HepG2 (cell line): Measurements from ENCODE around the gene THADA. TPM values are rescaled to one million over a fixed set of nuclear protein-coding genes. Genes with fewer than 3 reads are reported as not detected.

Experiments
- HNRNPUL1 ChIP-seq: fragments of 200-400 bp; formaldehyde crosslinking; IDR thresholded peaks from 2 replicates; pipeline ENCODE4 v1.6.1; 2017; ENCODE audit warnings: low read depth, mild to moderate bottlenecking, low read length, moderate library complexity
- KDM2A ChIP-seq: sonication (generic); formaldehyde crosslinking; IDR thresholded peaks from 2 replicates; pipeline ENCODE4 v1.4.0; 2020; ENCODE audit warnings: low read depth, missing genetic modification reagents, borderline replicate concordance
- KLF11 ChIP-seq: IDR thresholded peaks from 2 replicates; pipeline ENCODE4 v1.6.1; 2016; ENCODE audit warnings: missing compliant biosample characterization
- KLF15 ChIP-seq: sonication (generic); formaldehyde crosslinking; IDR thresholded peaks from 2 replicates; pipeline ENCODE4 v1.8.1; 2023; ENCODE audit warnings: borderline replicate concordance, mild to moderate bottlenecking, inconsistent platforms, missing genetic modification reagents, mixed read lengths
- KLF9 ChIP-seq: IDR thresholded peaks from 2 replicates; pipeline ENCODE4 v1.6.1; 2016; ENCODE audit warnings: low read depth
- MXI1 ChIP-seq: IDR thresholded peaks from 3 replicates; pipeline ENCODE4 v1.6.1; 2012; ENCODE audit warnings: low read depth, low read length, inconsistent platforms, borderline replicate concordance
- NCOA5 ChIP-seq: sonication (generic); formaldehyde crosslinking; IDR thresholded peaks from 2 replicates; pipeline ENCODE4 v1.4.0; 2020; ENCODE audit warnings: missing genetic modification reagents
- NFE2 ChIP-seq: sonication (generic); formaldehyde crosslinking; IDR thresholded peaks from 2 replicates; pipeline ENCODE4 v1.4.0; 2020; ENCODE audit warnings: missing genetic modification reagents
- PAF1 ChIP-seq: IDR thresholded peaks from 2 replicates; pipeline ENCODE4 v1.6.1; 2016; ENCODE audit warnings: missing genetic modification reagents, missing compliant biosample characterization
- PAWR ChIP-seq: sonication (generic); formaldehyde crosslinking; IDR thresholded peaks from 2 replicates; pipeline ENCODE4 v1.4.0; 2020; ENCODE audit warnings: missing genetic modification reagents, mild to moderate bottlenecking, borderline replicate concordance
- PHF5A ChIP-seq: IDR thresholded peaks from one replicate; pipeline ENCODE4 v1.6.1; 2018; ENCODE audit warnings: low read depth, missing genetic modification reagents; ENCODE audit not compliant: unreplicated experiment
- POLR2A ChIP-seq, 2 experiments: IDR thresholded peaks; 2 replicates each; pipeline ENCODE4 v1.6.1; 2011; ENCODE audit warnings: low read depth in 2 of 2, low read length in 2 of 2, mild to moderate bottlenecking in 1 of 2, moderate library complexity in 1 of 2; ENCODE audit not compliant: insufficient read depth in 1 of 2
- REPIN1 ChIP-seq: sonication (generic); formaldehyde crosslinking; IDR thresholded peaks from 2 replicates; pipeline ENCODE4 v1.8.0; 2022; ENCODE audit warnings: missing genetic modification reagents, low read depth, mild to moderate bottlenecking, borderline replicate concordance
- SETDB1 ChIP-seq: sonication (generic); formaldehyde crosslinking; IDR thresholded peaks from 2 replicates; pipeline ENCODE4 v1.5.1; 2020; ENCODE audit warnings: missing genetic modification reagents, mild to moderate bottlenecking, borderline replicate concordance
- ZFP36L1 ChIP-seq: sonication (generic); formaldehyde crosslinking; IDR thresholded peaks from 2 replicates; pipeline ENCODE4 v1.8.0; 2022; ENCODE audit warnings: mild to moderate bottlenecking, missing genetic modification reagents, moderate library complexity
- ZMAT3 ChIP-seq: sonication (generic); formaldehyde crosslinking; conservative IDR thresholded peaks from 2 replicates; pipeline ENCODE4 v1.7.0; 2021; ENCODE audit warnings: missing genetic modification reagents
- ZNF143 ChIP-seq: sonication (generic); formaldehyde crosslinking; IDR thresholded peaks from 2 replicates; pipeline ENCODE4 v1.4.0; 2020; ENCODE audit warnings: missing genetic modification reagents
- ZNF235 ChIP-seq: sonication (generic); formaldehyde crosslinking; IDR thresholded peaks from 2 replicates; pipeline ENCODE4 v1.8.1; 2023; ENCODE audit warnings: mild to moderate bottlenecking, missing genetic modification reagents, borderline replicate concordance
- ZNF253 ChIP-seq: sonication (generic); formaldehyde crosslinking; IDR thresholded peaks from 2 replicates; pipeline ENCODE4 v1.8.0; 2022; ENCODE audit warnings: mild to moderate bottlenecking, missing genetic modification reagents, borderline replicate concordance
- ZNF432 ChIP-seq: sonication (generic); formaldehyde crosslinking; IDR thresholded peaks from 2 replicates; pipeline ENCODE4 v1.5.0; 2020; ENCODE audit warnings: missing genetic modification reagents, mild to moderate bottlenecking, borderline replicate concordance
- ZNF562 ChIP-seq: sonication (generic); formaldehyde crosslinking; IDR thresholded peaks from 2 replicates; pipeline ENCODE4 v1.8.0; 2022; ENCODE audit warnings: missing genetic modification reagents, borderline replicate concordance
- ZNF7 ChIP-seq: IDR thresholded peaks from 2 replicates; pipeline ENCODE4 v1.6.1; 2016; ENCODE audit warnings: missing biosample characterization, missing genetic modification reagents
- polyA plus RNA-seq, 8 experiments: library from polyadenylated mRNA; depleted of rRNA in 3 of 8; stranded (reverse) in 7 of 8; unstranded in 1 of 8; fragments of >200 nt; fragmentation: Illumina TruSeq in 4 of 8; extraction: Trizol in 4 of 8; gene quantifications; 2 replicates each; pipeline versions ENCODE4 v1.2.1 to v1.2.3, GENCODE V29; 2011 to 2016; ENCODE audit warnings: low read depth in 4 of 8, missing spikeins in 1 of 8, mixed read lengths in 1 of 8; ENCODE audit not compliant: insufficient read depth in 1 of 8
- total RNA-seq, 5 experiments: library from RNA; depleted of rRNA; stranded (reverse); fragments of >200 nt; fragmentation: Illumina TruSeq; extraction: Trizol; gene quantifications; 2 replicates each; pipeline ENCODE4 v1.2.3, GENCODE V29; 2016; ENCODE audit warnings: low read depth in 1 of 5
- TF ChIP-seq, protein P1 (sequence below): sonication (generic); formaldehyde crosslinking; IDR thresholded peaks from 2 replicates; pipeline ENCODE4 v1.5.0; 2020; ENCODE audit warnings: missing genetic modification reagents
- TF ChIP-seq, protein P2 (sequence below): sonication (generic); formaldehyde crosslinking; IDR thresholded peaks from 2 replicates; pipeline ENCODE4 v1.5.1; 2020; ENCODE audit warnings: missing genetic modification reagents, mild to moderate bottlenecking, borderline replicate concordance
- TF ChIP-seq, protein P3 (sequence below): sonication (generic); formaldehyde crosslinking; IDR thresholded peaks from 2 replicates; pipeline ENCODE4 v1.4.0; 2020; ENCODE audit warnings: missing genetic modification reagents, borderline replicate concordance
- TF ChIP-seq, protein P4 (sequence below): sonication (generic); formaldehyde crosslinking; IDR thresholded peaks from 2 replicates; pipeline ENCODE4 v1.4.0; 2020; ENCODE audit warnings: missing genetic modification reagents
- TF ChIP-seq, protein P5 (sequence below): sonication (generic); formaldehyde crosslinking; IDR thresholded peaks from 2 replicates; pipeline ENCODE4 v1.4.0; 2020; ENCODE audit warnings: mild to moderate bottlenecking, missing genetic modification reagents

THADA gene
- total and polyA plus RNA-seq, 2 of the 13 experiments (the other 11 are each of a cell fraction or from before 2014, with no cell fraction given), result 12.7 to 21.7 TPM

DNA sequence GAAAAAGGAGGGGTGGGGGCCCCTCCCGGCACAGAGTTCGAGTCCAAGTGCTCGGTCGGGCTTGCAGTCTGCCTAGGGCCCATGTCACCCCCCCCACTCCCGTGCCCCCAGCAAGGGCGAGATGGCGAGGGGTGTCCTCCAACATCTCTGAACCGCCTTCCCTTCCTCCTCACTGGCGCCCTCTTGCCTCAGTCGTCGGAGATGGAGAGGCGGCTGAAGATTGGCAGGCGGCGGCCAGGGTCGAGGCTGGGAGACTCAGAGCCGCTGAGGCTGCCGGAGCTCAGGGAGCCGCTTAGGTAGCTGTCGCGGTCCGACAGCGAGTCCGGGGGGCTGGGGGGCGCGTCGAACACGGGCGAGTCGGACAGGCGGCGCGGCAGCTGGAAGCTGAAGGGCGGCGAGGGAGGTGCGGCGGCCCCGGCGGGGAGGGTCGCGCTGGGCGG is 371.7 kb downstream of the THADA start (continued):
- TF ChIP-seq ZNF253 (CRISPR knock-in tag) (0 out of 2 replicates have a peak, but pooled peaks have one; percentile 33), HNRNPUL1 (no peak), KLF9 (CRISPR knock-in tag) (no peak), PHF5A (CRISPR knock-in tag) (no peak), MXI1 (no peak), ZNF562 (CRISPR knock-in tag) (no peak), ZFP36L1 (CRISPR knock-in tag) (peak; percentile 50; the same call in 1 of the 2 replicates), PAF1 (CRISPR knock-in tag) (peak; percentile 93), ZMAT3 (CRISPR knock-in tag) (0 out of 2 replicates have a peak, but pooled peaks have one; percentile 27), KDM2A (peak; percentile 84), ZNF432 (CRISPR knock-in tag) (no peak), ZNF7 (CRISPR knock-in tag) (no peak), SETDB1 (CRISPR knock-in tag) (no peak), ZNF143 (no peak), ZNF235 (peak; percentile 54; the same call in 1 of the 2 replicates), NCOA5 (CRISPR knock-in tag) (no peak), KLF11 (CRISPR knock-in tag) (no peak), NFE2 (no peak), KLF15 (no peak), REPIN1 (peak; percentile 71; the same call in 1 of the 2 replicates), PAWR (no peak), POLR2A (IDR thresholded peaks at IDR 0.05; ENCODE audit: insufficient read depth in 1 of 2, low read depth in 2 of 2, low read length in 2 of 2) (no peak)
- TF ChIP-seq, protein P1, sequence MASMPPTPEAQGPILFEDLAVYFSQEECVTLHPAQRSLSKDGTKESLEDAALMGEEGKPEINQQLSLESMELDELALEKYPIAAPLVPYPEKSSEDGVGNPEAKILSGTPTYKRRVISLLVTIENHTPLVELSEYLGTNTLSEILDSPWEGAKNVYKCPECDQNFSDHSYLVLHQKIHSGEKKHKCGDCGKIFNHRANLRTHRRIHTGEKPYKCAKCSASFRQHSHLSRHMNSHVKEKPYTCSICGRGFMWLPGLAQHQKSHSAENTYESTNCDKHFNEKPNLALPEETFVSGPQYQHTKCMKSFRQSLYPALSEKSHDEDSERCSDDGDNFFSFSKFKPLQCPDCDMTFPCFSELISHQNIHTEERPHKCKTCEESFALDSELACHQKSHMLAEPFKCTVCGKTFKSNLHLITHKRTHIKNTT (CRISPR knock-in tag), result no peak
- TF ChIP-seq, protein P2, sequence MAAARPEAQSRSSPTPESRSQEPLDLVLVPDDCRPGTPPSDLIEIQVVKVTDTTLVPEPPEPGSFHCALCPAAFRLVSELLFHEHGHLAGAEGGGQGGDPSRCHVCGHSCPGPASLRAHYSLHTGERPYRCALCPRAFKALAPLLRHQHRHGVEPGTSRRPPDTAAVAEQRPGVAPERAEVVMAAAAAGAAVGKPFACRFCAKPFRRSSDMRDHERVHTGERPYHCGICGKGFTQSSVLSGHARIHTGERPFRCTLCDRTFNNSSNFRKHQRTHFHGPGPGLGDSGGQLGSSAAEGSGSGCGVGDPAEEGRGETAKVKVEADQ, result no peak
- TF ChIP-seq, protein P3, sequence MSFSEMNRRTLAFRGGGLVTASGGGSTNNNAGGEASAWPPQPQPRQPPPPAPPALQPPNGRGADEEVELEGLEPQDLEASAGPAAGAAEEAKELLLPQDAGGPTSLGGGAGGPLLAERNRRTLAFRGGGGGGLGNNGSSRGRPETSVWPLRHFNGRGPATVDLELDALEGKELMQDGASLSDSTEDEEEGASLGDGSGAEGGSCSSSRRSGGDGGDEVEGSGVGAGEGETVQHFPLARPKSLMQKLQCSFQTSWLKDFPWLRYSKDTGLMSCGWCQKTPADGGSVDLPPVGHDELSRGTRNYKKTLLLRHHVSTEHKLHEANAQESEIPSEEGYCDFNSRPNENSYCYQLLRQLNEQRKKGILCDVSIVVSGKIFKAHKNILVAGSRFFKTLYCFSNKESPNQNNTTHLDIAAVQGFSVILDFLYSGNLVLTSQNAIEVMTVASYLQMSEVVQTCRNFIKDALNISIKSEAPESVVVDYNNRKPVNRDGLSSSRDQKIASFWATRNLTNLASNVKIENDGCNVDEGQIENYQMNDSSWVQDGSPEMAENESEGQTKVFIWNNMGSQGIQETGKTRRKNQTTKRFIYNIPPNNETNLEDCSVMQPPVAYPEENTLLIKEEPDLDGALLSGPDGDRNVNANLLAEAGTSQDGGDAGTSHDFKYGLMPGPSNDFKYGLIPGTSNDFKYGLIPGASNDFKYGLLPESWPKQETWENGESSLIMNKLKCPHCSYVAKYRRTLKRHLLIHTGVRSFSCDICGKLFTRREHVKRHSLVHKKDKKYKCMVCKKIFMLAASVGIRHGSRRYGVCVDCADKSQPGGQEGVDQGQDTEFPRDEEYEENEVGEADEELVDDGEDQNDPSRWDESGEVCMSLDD (CRISPR knock-in tag), result no peak
- TF ChIP-seq, protein P4, sequence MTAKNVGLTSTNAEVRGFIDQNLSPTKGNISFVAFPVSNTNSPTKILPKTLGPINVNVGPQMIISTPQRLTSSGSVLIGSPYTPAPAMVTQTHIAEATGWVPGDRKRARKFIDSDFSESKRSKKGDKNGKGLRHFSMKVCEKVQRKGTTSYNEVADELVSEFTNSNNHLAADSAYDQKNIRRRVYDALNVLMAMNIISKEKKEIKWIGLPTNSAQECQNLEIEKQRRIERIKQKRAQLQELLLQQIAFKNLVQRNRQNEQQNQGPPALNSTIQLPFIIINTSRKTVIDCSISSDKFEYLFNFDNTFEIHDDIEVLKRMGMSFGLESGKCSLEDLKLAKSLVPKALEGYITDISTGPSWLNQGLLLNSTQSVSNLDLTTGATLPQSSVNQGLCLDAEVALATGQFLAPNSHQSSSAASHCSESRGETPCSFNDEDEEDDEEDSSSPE, result no peak
- TF ChIP-seq, protein P5, sequence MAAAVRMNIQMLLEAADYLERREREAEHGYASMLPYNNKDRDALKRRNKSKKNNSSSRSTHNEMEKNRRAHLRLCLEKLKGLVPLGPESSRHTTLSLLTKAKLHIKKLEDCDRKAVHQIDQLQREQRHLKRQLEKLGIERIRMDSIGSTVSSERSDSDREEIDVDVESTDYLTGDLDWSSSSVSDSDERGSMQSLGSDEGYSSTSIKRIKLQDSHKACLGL (CRISPR knock-in tag), result no peak
